Right lobe of liver (tissue), 4 donors: ENCODE data around the gene EPHA2.

ENCODE experiments used
- CTCF ChIP-seq, 4 donors: fragments of 200-600 bp in 3 of 4; fragments of 450-650 bp in 1 of 4; IDR thresholded peaks; one replicate each; pipeline versions ENCODE4 v1.5.1 to v1.8.0; 2016 to 2022; ENCODE audit warnings: antibody characterized with exemption in 4 of 4, mild to moderate bottlenecking in 2 of 4
- POLR2A ChIP-seq: fragments of 450-650 bp; IDR thresholded peaks from one replicate; pipeline ENCODE4 v1.6.1; 2017; ENCODE audit warnings: antibody characterized with exemption, mild to moderate bottlenecking
- donor health status: DM: no; HTN: no; CAD: no.
- donor health status: DM: no; HTN: no; CAD: no.
- donor health status: DM: no; HTN: yes; CAD: no.

- TF ChIP-seq CTCF (IDR thresholded peaks at IDR 0.05) (no peak), POLR2A (no peak)
These were observed 65.6 kb downstream of the EPHA2 start for GRCh38 chr1:16090076-16090826.
